ENCODE measurements around the gene GPR157. TPM values are rescaled to one million over a fixed set of nuclear protein-coding genes. Genes with fewer than 3 reads are reported as not detected.

GPR157 gene
- total RNA-seq, 1 experiment from 2014 or later, result 7.9 TPM

- Histone ChIP-seq H3K9ac (ENCODE audit: low read length) (peak overlapping the region; percentile 68), H3K9me2 (replicated peaks; ENCODE audit: low read length) (no peaks in the 10 kb centered on the region), H3K9me3 (ENCODE audit: low read length) (no peaks in the 10 kb centered on the region), H4K20me1 (ENCODE audit: low read length) (no peaks in the 10 kb centered on the region), H3K27me3 (ENCODE audit: low read length) (no peaks in the 10 kb centered on the region), H3F3A (ENCODE audit: low read length, unreplicated experiment) (no peaks in the 10 kb centered on the region), H3K27ac (ENCODE audit: low read length) (peak overlapping the region; percentile 95), H3K79me2 (ENCODE audit: low read length) (peaks cover 3% of the 10 kb centered on the region; the same call in 1 of the 2 replicates), H3K4me2 (ENCODE audit: low read length) (peak overlapping the region; percentile 35; the same call in 1 of the 2 replicates), H2AFZ (ENCODE audit: low read length) (no peak overlapping the region), H3K36me3 (ENCODE audit: low read depth, low read length) (no peaks in the 10 kb centered on the region), H3K4me3 (ENCODE audit: low read length) (no peak overlapping the region), H3K4me1 (ENCODE audit: insufficient read depth, low read length) (peaks cover 26% of the 10 kb centered on the region)
- intact Hi-C loops (cut with micrococcal nuclease), result loop anchor here (2.0 kb wide), 1 partner anchor 14 kb away; no protein-coding TSS in a partner anchor
- ChIA-PET POLR2A (ENCODE audit: unreplicated experiment) (no interaction called here), CTCF (interaction anchor here (0.6 kb wide), 1 partner anchor 16 kb away, joined by 4 read pairs; no protein-coding TSS in a partner anchor)
- TF ChIP-seq, protein P1, sequence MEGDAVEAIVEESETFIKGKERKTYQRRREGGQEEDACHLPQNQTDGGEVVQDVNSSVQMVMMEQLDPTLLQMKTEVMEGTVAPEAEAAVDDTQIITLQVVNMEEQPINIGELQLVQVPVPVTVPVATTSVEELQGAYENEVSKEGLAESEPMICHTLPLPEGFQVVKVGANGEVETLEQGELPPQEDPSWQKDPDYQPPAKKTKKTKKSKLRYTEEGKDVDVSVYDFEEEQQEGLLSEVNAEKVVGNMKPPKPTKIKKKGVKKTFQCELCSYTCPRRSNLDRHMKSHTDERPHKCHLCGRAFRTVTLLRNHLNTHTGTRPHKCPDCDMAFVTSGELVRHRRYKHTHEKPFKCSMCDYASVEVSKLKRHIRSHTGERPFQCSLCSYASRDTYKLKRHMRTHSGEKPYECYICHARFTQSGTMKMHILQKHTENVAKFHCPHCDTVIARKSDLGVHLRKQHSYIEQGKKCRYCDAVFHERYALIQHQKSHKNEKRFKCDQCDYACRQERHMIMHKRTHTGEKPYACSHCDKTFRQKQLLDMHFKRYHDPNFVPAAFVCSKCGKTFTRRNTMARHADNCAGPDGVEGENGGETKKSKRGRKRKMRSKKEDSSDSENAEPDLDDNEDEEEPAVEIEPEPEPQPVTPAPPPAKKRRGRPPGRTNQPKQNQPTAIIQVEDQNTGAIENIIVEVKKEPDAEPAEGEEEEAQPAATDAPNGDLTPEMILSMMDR (conservative IDR thresholded peaks at IDR 0.05; ENCODE audit: low read depth, low read length), result no peak
- no peak for TF ChIP-seq EZH2 (IDR thresholded peaks at IDR 0.05; ENCODE audit: low read length, unreplicated experiment)
- no peak for TF ChIP-seq EZH2phosphoT487 (IDR thresholded peaks at IDR 0.05; ENCODE audit: borderline replicate concordance, low read length)
- peak; percentile 62 for DNase-seq
- peak; percentile 64 for ATAC-seq
- no TSS peak for BruUV-seq (replicated peaks)
Measured at GRCh38 chr1:9112961-9113880, 15.7 kb downstream of the GPR157 start.

DNA sequence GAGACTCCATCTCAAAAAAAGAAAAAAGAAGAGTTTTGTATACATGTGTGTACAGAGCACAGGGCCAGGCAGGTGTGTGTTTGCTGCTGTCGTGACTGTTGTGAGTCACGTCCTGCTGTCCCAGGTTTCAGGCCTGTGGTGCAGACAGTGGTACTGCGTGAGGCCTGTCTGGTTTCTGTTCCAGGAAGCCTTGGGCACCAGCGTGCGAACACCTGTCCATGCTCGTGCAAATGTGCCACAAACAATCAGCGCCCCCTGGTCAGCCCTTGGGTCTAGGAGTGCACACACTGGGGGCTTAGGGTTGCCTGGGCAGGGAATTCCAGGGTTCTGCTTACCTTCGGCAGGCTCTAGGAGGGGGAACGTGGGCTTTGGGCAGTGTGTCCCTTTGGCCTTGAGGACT is 16.9 kb downstream of the GPR157 start:
- H2AFZ ChIP-seq (ENCODE audit: low read length), result no peak overlapping the region
- ChIA-PET CTCF (interaction anchor here (0.6 kb wide), 1 partner anchor 18 kb away, joined by 4 read pairs; no protein-coding TSS in a partner anchor), POLR2A (ENCODE audit: unreplicated experiment) (no interaction called here)
- H3K27me3 ChIP-seq (ENCODE audit: low read length), result no peaks in the 10 kb centered on the region
- intact Hi-C loops (cut with micrococcal nuclease), result loop anchor here (1.0 to 2.0 kb wide), 2 partner anchors 15 to 84 kb away; no protein-coding TSS in a partner anchor
- H3K79me2 ChIP-seq (ENCODE audit: low read length), result peaks cover 3% of the 10 kb centered on the region; the same call in 1 of the 2 replicates
- H3K9ac ChIP-seq (ENCODE audit: low read length), result peak overlapping the region; percentile 68
- no peak overlapping the region for H3K4me3 ChIP-seq (ENCODE audit: low read length)
- H3K36me3 ChIP-seq (ENCODE audit: low read depth, low read length), result no peaks in the 10 kb centered on the region
- H3K4me2 ChIP-seq (ENCODE audit: low read length), result no peak overlapping the region
- ATAC-seq (peak; percentile 58), DNase-seq (peak; percentile 51)
- H3K9me2 ChIP-seq (replicated peaks; ENCODE audit: low read length), result no peaks in the 10 kb centered on the region
- TF ChIP-seq EZH2phosphoT487 (IDR thresholded peaks at IDR 0.05; ENCODE audit: borderline replicate concordance, low read length), result no peak
- TF ChIP-seq, protein P1 (conservative IDR thresholded peaks at IDR 0.05; ENCODE audit: low read depth, low read length), result no peak
- TF ChIP-seq EZH2 (IDR thresholded peaks at IDR 0.05; ENCODE audit: low read length, unreplicated experiment), result no peak
- BruUV-seq (replicated peaks), result no TSS peak
- no peaks in the 10 kb centered on the region for H4K20me1 ChIP-seq (ENCODE audit: low read length)
- peaks cover 26% of the 10 kb centered on the region for H3K4me1 ChIP-seq (ENCODE audit: insufficient read depth, low read length)
- H3K9me3 ChIP-seq (ENCODE audit: low read length), result no peaks in the 10 kb centered on the region
- H3F3A ChIP-seq (ENCODE audit: low read length, unreplicated experiment), result no peaks in the 10 kb centered on the region
- peak overlapping the region; percentile 95 for H3K27ac ChIP-seq (ENCODE audit: low read length)
